Heart left ventricle (tissue), 16 donors: Measurements from ENCODE around the gene GPR32. TPM values are rescaled to one million over a fixed set of nuclear protein-coding genes. Genes with fewer than 3 reads are reported as not detected.
"Not testable (repeated sequence)": the region's sequence is repeated elsewhere in the genome, so short reads cannot be mapped to it uniquely, and the experiment has no call there.

Source experiments
- ATAC-seq, 4 donors: fragments of 200-7000 bp; cut with Tn5 transposase; one replicate each; pipeline ENCODE4 v1.9.1; 2020 to 2022; ENCODE audit warnings: moderate library complexity in 4 of 4, mild to moderate bottlenecking in 3 of 4, moderate number of reproducible peaks in 1 of 4
- DNase-seq, 5 donors: peaks; one replicate each; pipeline ENCODE4 v3.0.0-alpha.2; 2020
- H3K27ac ChIP-seq, 12 donors: fragments of 200-600 bp; sonication (generic) in 4 of 12; one replicate each; pipeline versions ENCODE4 v1.5.0 to v1.8.0; 2016 to 2022; ENCODE audit warnings: mild to moderate bottlenecking in 2 of 12
- H3K27me3 ChIP-seq, 9 donors: fragments of 200-600 bp; sonication (generic) in 2 of 9; one replicate each; pipeline versions ENCODE4 v1.5.1 to v1.8.0; 2016 to 2022; ENCODE audit warnings: mild to moderate bottlenecking in 3 of 9
- H3K36me3 ChIP-seq, 9 donors: fragments of 200-600 bp; sonication (generic) in 2 of 9; one replicate each; pipeline versions ENCODE4 v1.5.0 to v1.8.0; 2018 to 2022; ENCODE audit warnings: mild to moderate bottlenecking in 2 of 9
- H3K4me1 ChIP-seq, 12 donors: fragments of 200-600 bp; sonication (generic) in 4 of 12; one replicate each; pipeline versions ENCODE4 v1.5.0 to v1.8.0; 2016 to 2022; ENCODE audit warnings: mild to moderate bottlenecking in 3 of 12
- H3K4me3 ChIP-seq, 12 donors: fragments of 200-600 bp; sonication (generic) in 4 of 12; one replicate each; pipeline versions ENCODE4 v1.5.0 to v1.8.0; 2017 to 2022; ENCODE audit warnings: mild to moderate bottlenecking in 9 of 12, moderate library complexity in 4 of 12
- H3K9me3 ChIP-seq, 12 donors: fragments of 200-600 bp; sonication (generic) in 4 of 12; one replicate each; pipeline versions ENCODE4 v1.5.0 to v1.8.0; 2016 to 2022; ENCODE audit warnings: mild to moderate bottlenecking in 1 of 12
- CTCF ChIP-seq, 12 donors: fragments of 200-600 bp; sonication (generic) in 4 of 12; IDR thresholded peaks; one replicate each; pipeline versions ENCODE4 v1.5.0 to v1.8.0; 2018 to 2022; ENCODE audit warnings: antibody characterized with exemption in 12 of 12, mild to moderate bottlenecking in 5 of 12
- POLR2A ChIP-seq, 2 donors: fragments of 450-650 bp; IDR thresholded peaks; one replicate each; pipeline ENCODE4 v1.6.1; 2017; ENCODE audit warnings: antibody characterized with exemption in 2 of 2, mild to moderate bottlenecking in 2 of 2, moderate library complexity in 2 of 2
- WGBS, 4 donors: extraction: QIAGEN DNeasy Blood & Tissue Kit in 2 of 4; methylation state at CpG; one replicate each; pipeline versions ENCODE4 v1.1.5 to v1.1.7; 2013 to 2018; 5-methylcytosine and 5-hydroxymethylcytosine counted together
- intact Hi-C, 10 donors: fragments of 100-400 bp; cut with DNase I; formaldehyde crosslinking; loops; one replicate each; pipeline versions ENCODE4 v1.11.1 to v1.14.2; 2022
- polyA plus RNA-seq, 2 donors: library from polyadenylated mRNA; stranded (reverse); fragments of 200-250 nt; gene quantifications; one replicate each; pipeline ENCODE4 v1.2.3, GENCODE V29; 2013
- total RNA-seq, 9 donors: library from RNA; depleted of rRNA in 2 of 9; stranded (reverse); fragments of >200 nt in 2 of 9; fragmentation: NEBNext Ultra II Directional in 3 of 9; extraction: Animal tissue kit (Norgen Biotek cat#: 25700) in 3 of 9; gene quantifications; one replicate each; pipeline versions ENCODE4 v1.1.0 to v1.2.4, GENCODE V29; 2016 to 2023
- donor health status: ischemic (EF 13 %, LVEDD 7.1; RV severe dilation, severe dysfunction).
- donor health status: healthy with polysubstance abuse.
- donor health status: DM: no; HTN: yes; CAD: no.
- donor health status: DM: no; HTN: no; CAD: no.
- donor health status: ischemic (EF 25% LVEDD 6.9; RV normal size, moderate dysfunction).
- donor health status: ischemic (EF 25% LVEDD 5.7; RV mildly dilated, moderate dysfunction).
- donor health status: healthy.
- donor health status: DM: yes; HTN: yes; CAD: no.
- donor health status: ischemic (EF 35%, LVEDD 5.7; RV mildly dilated, moderate dysfunction).
- donor health status: nonischemic (EF 11% LVEDD 7.7; RV severe dilation, severe dysfunction).
- donor health status: DM: yes; HTN: yes; CAD: no.
- donor health status: PGD.
- donor health status: ischemic (EF 29% LVEDD 5.4; RV normal size, mild dysfunction).
- donor health status: nonischemic (EF 23%, LVEDD 6.1; RV moderate dilation, normal function).

GPR32 gene
- total and polyA plus RNA-seq, 11 donors = not detected

DNA sequence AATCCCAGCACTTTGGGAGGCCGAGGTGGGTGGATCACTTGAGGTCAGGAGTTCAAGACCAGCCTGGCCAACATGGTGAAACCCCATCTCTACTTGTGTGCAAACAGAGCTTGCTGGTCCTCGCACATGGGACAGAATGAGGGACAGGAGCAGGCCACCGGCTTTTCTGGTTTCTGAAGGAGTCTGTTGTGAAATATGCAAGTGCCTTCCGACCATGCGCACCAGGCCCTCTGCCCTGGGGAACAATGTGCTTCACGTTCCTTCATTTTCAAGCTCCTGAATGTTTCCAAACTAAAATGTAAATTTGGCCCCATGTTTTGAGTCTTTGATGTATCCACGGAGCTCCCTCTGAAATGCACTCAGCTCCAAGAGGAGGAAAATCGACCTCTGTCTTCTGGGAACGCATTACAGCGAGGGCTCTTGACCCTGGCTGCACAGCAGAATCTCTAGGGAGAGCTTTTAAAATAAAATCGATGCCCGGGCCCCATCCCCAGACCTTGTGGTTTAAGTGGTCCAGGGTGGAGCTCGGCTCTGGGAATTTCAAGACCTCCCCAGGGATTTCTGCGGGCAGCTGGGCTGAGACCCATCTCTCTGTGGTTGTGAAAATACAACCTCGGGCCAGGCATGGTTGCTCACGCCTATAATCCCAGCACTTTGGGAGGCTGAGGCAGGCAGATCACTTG is 10.6 kb downstream of the GPR32 start:
- WGBS, 4 donors = 60 to 70% (median 64%) methylated on average over 15 to 16 of the region's 16 CpGs
- Histone ChIP-seq H3K4me1 (peaks cover 0 to 6% (median 0%) of the 10 kb centered on the region in 12 donors), H3K27me3 (peaks cover 28 to 75% (median 59%) of the 10 kb centered on the region in 9 donors), H3K4me3 (no peak overlapping the region), H3K9me3 (peaks cover 0 to 8% (median 1%) of the 10 kb centered on the region in 12 donors), H3K36me3 (no peaks in the 10 kb centered on the region), H3K27ac (no peak overlapping the region)
- DNase-seq = no peak
- no peak for ATAC-seq
- TF ChIP-seq POLR2A (IDR thresholded peaks at IDR 0.05) = no peak
- no peak for TF ChIP-seq CTCF (IDR thresholded peaks at IDR 0.05)
- intact Hi-C loops = loop anchor here in 9 of 10 donors (5.0 to 10.0 kb wide), 8 partner anchors 74 to 424 kb away; partner anchors contain the start of gene NAPSA (in 4 of the 9)

DNA sequence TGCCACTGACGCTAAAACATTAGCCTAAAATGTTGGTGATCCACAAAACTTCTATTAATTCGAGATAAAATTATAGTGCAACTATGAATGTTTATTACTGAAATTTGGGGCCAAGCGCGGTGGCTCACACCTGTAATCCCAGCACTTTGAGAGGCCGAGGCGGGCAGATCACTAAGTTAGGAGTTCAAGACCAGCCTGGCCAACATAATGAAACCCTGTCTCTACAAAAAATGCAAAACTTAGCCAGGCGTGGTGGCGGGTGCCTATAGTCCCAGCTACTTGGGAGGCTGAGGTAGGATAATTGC is 13.5 kb downstream of the GPR32 start:
- WGBS, 4 donors = 32 to 39% (median 35%) methylated on average over 8 of the region's 8 CpGs
- H3K9me3 ChIP-seq, ATAC-seq, H3K4me3 ChIP-seq, DNase-seq, H3K27ac ChIP-seq, H3K36me3 ChIP-seq, H3K4me1 ChIP-seq: not testable (repeated sequence)
- H3K27me3 ChIP-seq = peaks cover 18 to 46% (median 37%) of the 10 kb centered on the region in 9 donors
- intact Hi-C loops = loop anchor here (1.0 to 10.0 kb wide), 16 partner anchors 76 to 427 kb away; partner anchors contain the start of gene NAPSA (in 4 of the 10)

GRCh38 chr19:50784710-50785109 is 14.4 kb downstream of the GPR32 start:
- intact Hi-C loops = loop anchor here in 9 of 10 donors (2.0 to 10.0 kb wide), 10 partner anchors 77 to 428 kb away; partner anchors contain the start of gene NAPSA (in 4 of the 9)
- no peak for DNase-seq
- H3K4me1 ChIP-seq = peaks cover 0 to 6% (median 0%) of the 10 kb centered on the region in 12 donors
- TF ChIP-seq POLR2A (IDR thresholded peaks at IDR 0.05) = no peak
- TF ChIP-seq CTCF (IDR thresholded peaks at IDR 0.05) = no peak
- no peak overlapping the region for H3K4me3 ChIP-seq
- H3K36me3 ChIP-seq = no peaks in the 10 kb centered on the region
- 93 to 98% (median 96%) methylated on average over 3 of the region's 3 CpGs for WGBS, 4 donors
- H3K9me3 ChIP-seq = no peaks in the 10 kb centered on the region
- no peak overlapping the region for H3K27ac ChIP-seq
- peaks cover 15 to 37% (median 28%) of the 10 kb centered on the region in 9 donors for H3K27me3 ChIP-seq
- no peak for ATAC-seq

DNA sequence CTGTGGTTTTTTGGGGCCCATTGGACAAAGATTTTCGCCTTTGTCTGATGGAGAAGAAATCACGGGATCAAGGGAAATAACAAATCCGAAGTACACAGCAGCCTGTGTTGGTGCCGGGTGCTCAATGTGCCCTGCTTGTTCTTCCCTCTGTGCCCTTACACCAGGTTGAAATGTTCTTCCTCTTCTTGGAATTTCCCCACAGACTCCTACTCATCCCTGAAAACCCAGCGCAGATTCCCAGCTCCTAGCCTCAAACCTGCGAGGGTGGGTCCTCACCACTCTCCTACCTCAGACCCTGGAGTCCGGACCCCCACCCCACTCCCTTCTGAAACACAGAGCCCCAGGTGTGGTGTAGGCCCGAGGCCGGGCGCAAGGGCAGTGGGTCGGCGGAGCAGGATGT is 15.1 kb downstream of the GPR32 start:
- Histone ChIP-seq H3K4me1 (peaks cover 0 to 6% (median 0%) of the 10 kb centered on the region in 12 donors), H3K36me3 (no peaks in the 10 kb centered on the region), H3K27me3 (peaks cover 9 to 31% (median 22%) of the 10 kb centered on the region in 9 donors), H3K9me3 (no peaks in the 10 kb centered on the region), H3K4me3 (no peak overlapping the region), H3K27ac (no peak overlapping the region)
- 86 to 94% (median 89%) methylated on average over 11 to 12 of the region's 12 CpGs for WGBS, 4 donors
- intact Hi-C loops = loop anchor here in 4 of 10 donors (2.0 to 10.0 kb wide), 4 partner anchors 81 to 429 kb away; no protein-coding TSS in a partner anchor
- ATAC-seq = no peak
- TF ChIP-seq CTCF (IDR thresholded peaks at IDR 0.05) (no peak), POLR2A (IDR thresholded peaks at IDR 0.05) (no peak)
- DNase-seq = no peak
